Measurements from ENCODE around the gene PTCD1. TPM values are rescaled to one million over a fixed set of nuclear protein-coding genes. Genes with fewer than 3 reads are reported as not detected.

The PTCD1 gene
- total RNA-seq, 1 donor from 2014 or later: 10.5 TPM

DNA sequence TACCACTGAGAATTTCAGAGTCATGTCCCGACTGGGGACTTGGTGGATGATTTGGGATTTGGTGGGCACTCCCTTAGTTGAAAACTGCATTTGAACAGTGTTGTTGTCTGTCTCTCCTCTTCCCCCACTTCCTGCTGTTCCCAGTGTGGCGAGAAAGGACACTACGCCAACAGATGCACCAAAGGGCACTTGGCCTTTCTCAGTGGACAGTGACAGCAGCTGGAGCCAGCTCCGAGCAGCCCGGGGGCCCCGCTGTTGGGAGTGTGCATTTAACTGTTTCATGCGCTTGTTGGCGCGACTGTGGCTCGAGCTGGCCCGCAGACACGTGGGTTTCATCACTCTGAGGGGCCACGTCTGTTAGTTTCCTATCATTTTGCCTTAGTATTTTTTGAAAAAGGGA, 17.7 kb upstream of the PTCD1 start:
- Histone ChIP-seq H3K36me3 (no peaks in the 10 kb centered on the region), H3F3A (ENCODE audit: low read depth) (peaks cover 41% of the 10 kb centered on the region), H3K9me3 (ENCODE audit: low read depth) (no peaks in the 10 kb centered on the region), H4K20me1 (ENCODE audit: low read depth) (peaks cover 7% of the 10 kb centered on the region), H3K4me2 (no peak overlapping the region), H3K4me1 (no peaks in the 10 kb centered on the region), H3K27ac (no peak overlapping the region), H3K9ac (no peak overlapping the region), H3K79me2 (ENCODE audit: low read depth) (peaks cover 37% of the 10 kb centered on the region), H2AFZ (replicated peaks) (no peak overlapping the region), H3K4me3 (no peak overlapping the region), H3K27me3 (no peaks in the 10 kb centered on the region)
- H3K36me3 Mint-ChIP-seq: peaks cover 35% of the 10 kb centered on the region
- TF ChIP-seq EZH2 (IDR thresholded peaks at IDR 0.05) (no peak), EZH2phosphoT487 (IDR thresholded peaks at IDR 0.05) (no peak)
- TF ChIP-seq, protein P1, sequence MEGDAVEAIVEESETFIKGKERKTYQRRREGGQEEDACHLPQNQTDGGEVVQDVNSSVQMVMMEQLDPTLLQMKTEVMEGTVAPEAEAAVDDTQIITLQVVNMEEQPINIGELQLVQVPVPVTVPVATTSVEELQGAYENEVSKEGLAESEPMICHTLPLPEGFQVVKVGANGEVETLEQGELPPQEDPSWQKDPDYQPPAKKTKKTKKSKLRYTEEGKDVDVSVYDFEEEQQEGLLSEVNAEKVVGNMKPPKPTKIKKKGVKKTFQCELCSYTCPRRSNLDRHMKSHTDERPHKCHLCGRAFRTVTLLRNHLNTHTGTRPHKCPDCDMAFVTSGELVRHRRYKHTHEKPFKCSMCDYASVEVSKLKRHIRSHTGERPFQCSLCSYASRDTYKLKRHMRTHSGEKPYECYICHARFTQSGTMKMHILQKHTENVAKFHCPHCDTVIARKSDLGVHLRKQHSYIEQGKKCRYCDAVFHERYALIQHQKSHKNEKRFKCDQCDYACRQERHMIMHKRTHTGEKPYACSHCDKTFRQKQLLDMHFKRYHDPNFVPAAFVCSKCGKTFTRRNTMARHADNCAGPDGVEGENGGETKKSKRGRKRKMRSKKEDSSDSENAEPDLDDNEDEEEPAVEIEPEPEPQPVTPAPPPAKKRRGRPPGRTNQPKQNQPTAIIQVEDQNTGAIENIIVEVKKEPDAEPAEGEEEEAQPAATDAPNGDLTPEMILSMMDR (IDR thresholded peaks at IDR 0.05): no peak
- H3K27me3 Mint-ChIP-seq (ENCODE audit: insufficient read depth, low read depth): peaks cover 3% of the 10 kb centered on the region
- no peak for DNase-seq (ENCODE audit: low spot score)
- no peak overlapping the region for H3K4me3 Mint-ChIP-seq
- peaks cover 4% of the 10 kb centered on the region for H3K4me1 Mint-ChIP-seq
- H3K9me3 Mint-ChIP-seq: no peaks in the 10 kb centered on the region
- H3K27ac Mint-ChIP-seq: no peak overlapping the region

DNA sequence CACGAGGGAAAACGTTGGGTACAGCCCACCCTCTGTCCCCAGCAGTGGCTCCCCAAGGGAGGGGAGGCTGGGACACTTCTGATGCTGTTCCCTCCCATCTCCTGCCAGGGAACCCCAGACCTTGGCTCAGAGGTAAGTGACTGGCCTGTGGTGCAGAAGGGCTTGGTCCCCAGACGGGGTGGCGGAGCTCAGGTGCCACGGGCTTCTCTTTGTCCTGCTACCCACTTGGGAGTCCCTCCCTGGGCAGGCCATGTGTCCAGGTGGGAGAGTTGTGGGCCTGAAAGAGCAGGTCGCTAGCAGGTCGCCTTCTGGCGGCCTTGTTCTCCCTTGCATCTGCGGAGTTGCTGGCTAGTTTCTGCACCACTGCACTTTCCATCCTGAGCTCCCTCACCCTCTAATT, 17.3 kb upstream of the PTCD1 start:
- H3K27ac ChIP-seq: no peak overlapping the region
- Mint-ChIP-seq H3K27ac (no peak overlapping the region), H3K4me3 (no peak overlapping the region), H3K9me3 (no peaks in the 10 kb centered on the region), H3K27me3 (ENCODE audit: insufficient read depth, low read depth) (peaks cover 3% of the 10 kb centered on the region), H3K36me3 (peaks cover 39% of the 10 kb centered on the region), H3K4me1 (peaks cover 4% of the 10 kb centered on the region)
- no peak overlapping the region for H3K4me3 ChIP-seq
- H3K4me1 ChIP-seq: no peaks in the 10 kb centered on the region
- H3K36me3 ChIP-seq: no peaks in the 10 kb centered on the region
- H3K9me3 ChIP-seq (ENCODE audit: low read depth): no peaks in the 10 kb centered on the region
- H3K9ac ChIP-seq: no peak overlapping the region
- H3K79me2 ChIP-seq (ENCODE audit: low read depth): peaks cover 33% of the 10 kb centered on the region
- H3K27me3 ChIP-seq: no peaks in the 10 kb centered on the region
- H3F3A ChIP-seq (ENCODE audit: low read depth): peaks cover 41% of the 10 kb centered on the region
- TF ChIP-seq EZH2 (IDR thresholded peaks at IDR 0.05) (no peak), EZH2phosphoT487 (IDR thresholded peaks at IDR 0.05) (no peak)
- TF ChIP-seq, protein P1 (IDR thresholded peaks at IDR 0.05): no peak
- H4K20me1 ChIP-seq (ENCODE audit: low read depth): peaks cover 7% of the 10 kb centered on the region
- H2AFZ ChIP-seq (replicated peaks): no peak overlapping the region
- H3K4me2 ChIP-seq: no peak overlapping the region
- no peak for DNase-seq (ENCODE audit: low spot score)

DNA sequence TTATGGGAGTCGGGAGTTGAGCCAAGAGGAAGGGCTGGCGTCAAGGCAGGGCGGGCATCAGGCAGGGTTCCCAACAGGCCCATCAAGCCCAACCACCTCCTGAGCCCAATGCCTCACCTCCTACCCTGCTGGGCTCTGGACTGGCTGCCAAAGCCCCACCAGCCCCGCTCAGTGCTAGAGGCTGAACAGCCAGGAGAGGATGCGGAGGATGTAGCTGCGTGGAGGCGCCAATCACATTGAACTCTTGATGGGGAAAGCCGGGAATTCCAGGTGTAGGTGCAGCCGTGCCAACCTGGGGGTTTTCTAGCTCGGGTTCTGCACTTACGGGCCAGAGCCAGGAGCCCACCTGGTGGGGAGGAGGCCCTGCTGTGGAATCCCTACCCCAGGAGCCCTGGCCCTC, 14.5 kb upstream of the PTCD1 start:
- no peaks in the 10 kb centered on the region for H3K36me3 ChIP-seq
- no peaks in the 10 kb centered on the region for H3K4me1 ChIP-seq
- no peak overlapping the region for H3K4me3 Mint-ChIP-seq
- H3K27ac ChIP-seq: no peak overlapping the region
- no peak for TF ChIP-seq EZH2phosphoT487 (IDR thresholded peaks at IDR 0.05)
- TF ChIP-seq, protein P1 (IDR thresholded peaks at IDR 0.05): no peak
- no peak for TF ChIP-seq EZH2 (IDR thresholded peaks at IDR 0.05)
- no peak overlapping the region for H3K4me2 ChIP-seq
- no peaks in the 10 kb centered on the region for H3K4me1 Mint-ChIP-seq
- no peak overlapping the region for H3K4me3 ChIP-seq
- H3K27me3 ChIP-seq: no peaks in the 10 kb centered on the region
- no peak overlapping the region for H3K27ac Mint-ChIP-seq
- peaks cover 13% of the 10 kb centered on the region for H4K20me1 ChIP-seq (ENCODE audit: low read depth)
- no peak overlapping the region for H3K9ac ChIP-seq
- no peak overlapping the region for H2AFZ ChIP-seq (replicated peaks)
- H3K36me3 Mint-ChIP-seq: peaks cover 26% of the 10 kb centered on the region
- DNase-seq (ENCODE audit: low spot score): no peak
- peaks cover 5% of the 10 kb centered on the region for H3K79me2 ChIP-seq (ENCODE audit: low read depth)
- no peaks in the 10 kb centered on the region for H3K9me3 Mint-ChIP-seq
- H3F3A ChIP-seq (ENCODE audit: low read depth): peaks cover 20% of the 10 kb centered on the region
- H3K27me3 Mint-ChIP-seq (ENCODE audit: insufficient read depth, low read depth): peaks cover 3% of the 10 kb centered on the region
- no peaks in the 10 kb centered on the region for H3K9me3 ChIP-seq (ENCODE audit: low read depth)
